HG03558 (cell line): Measurements from ENCODE around the gene CCNDBP1.
"Not testable (repeated sequence)": the region's sequence is repeated elsewhere in the genome, so short reads cannot be mapped to it uniquely, and the experiment has no call there.

Experiments used
- ATAC-seq: cut with Tn5 transposase; IDR thresholded peaks from one replicate; pipeline ENCODE4 v1.9.1; 2021; ENCODE audit warnings: moderate number of reproducible peaks; ENCODE audit not compliant: unreplicated experiment; ENCODE audit errors: extremely low read depth

CCNDBP1 gene

DNA sequence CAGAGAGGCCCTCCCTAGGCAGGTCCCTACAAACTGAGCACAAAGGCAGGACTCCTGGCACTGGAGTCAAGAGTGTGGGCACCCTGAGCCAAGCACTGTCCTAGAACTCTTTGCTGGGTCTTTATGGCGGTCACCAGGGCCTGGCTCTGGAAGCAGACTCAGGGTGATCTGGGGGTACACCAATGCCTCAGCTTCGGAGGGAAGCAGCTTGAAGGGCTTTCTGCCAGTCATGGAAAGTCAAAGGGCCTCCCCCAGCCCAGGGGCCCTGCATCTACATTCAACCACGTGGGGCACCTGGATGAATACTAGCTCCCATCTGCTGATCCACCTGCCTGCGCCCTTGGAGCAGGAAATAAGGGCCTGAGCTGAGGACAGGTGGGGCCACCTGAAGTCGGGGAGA, 28.3 kb downstream of the CCNDBP1 start:
- no peak for ATAC-seq

DNA sequence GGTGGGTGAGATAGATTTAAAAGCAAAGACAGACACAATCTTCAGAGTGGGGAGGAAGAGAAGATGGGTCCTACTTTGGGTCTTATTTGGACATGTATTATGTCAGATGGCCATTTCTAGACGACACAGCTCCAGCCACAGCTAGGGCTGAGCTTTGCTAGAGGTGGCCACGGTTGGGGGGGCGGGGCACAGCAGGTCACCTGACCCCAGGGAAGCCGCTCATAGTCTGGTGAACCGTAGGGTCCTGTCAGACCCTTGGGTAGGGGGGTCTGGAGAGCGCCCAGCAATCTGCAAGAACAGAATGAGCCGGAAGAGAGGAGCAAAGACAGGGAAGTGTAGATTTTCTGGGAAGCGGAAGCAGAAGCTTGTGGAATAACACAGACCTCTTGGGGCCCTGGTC, 29.0 kb downstream of the CCNDBP1 start:
- ATAC-seq = no peak

DNA sequence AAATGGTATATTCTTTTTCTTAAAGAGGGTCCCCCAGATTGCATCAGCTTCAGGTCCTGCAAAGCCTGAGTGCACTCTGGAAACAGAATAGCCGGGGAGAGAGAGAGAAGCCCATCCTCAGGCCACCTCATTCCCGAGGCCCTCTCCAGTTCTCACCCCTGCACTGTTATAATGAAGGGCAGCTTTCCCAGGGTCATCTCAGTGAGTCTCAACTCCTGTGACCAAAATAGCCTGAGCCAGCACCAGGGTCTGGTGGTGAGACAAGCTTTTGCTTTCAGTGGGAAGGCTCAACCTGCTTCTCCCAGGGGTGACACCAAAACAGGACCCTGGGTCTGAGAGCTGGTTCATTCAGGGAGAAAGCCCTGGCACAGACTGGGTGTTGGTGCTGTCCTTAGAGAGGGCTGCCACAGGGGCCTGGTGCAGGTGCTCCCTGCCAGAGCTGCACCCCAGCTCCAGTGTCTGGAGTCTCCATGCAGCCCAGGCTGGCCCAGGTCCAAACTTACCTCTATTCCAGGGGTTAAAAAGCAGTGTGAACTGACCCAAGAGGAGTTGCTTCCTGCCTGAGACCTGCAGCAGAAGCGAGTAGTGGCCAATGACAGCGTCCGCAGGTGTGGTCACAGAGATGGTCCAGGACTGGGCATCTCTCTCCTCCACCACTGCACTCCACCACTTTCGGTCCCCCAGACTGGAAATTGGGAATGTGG, 29.5 kb downstream of the CCNDBP1 start:
- ATAC-seq = no peak

GRCh38 chr15:43215961-43216360, 30.8 kb downstream of the CCNDBP1 start:
- no peak for ATAC-seq

GRCh38 chr15:43218908-43219706, 33.9 kb downstream of the CCNDBP1 start:
- ATAC-seq = no peak

- ATAC-seq = no peak
Observed at GRCh38 chr15:43219929-43220928, 35.0 kb downstream of the CCNDBP1 start.

- ATAC-seq = no peak
Observed at GRCh38 chr15:43220991-43221403, 35.8 kb downstream of the CCNDBP1 start, which contains the start of gene EPB42. EPB42 (minus strand) TSS chr15:43221018; CDS start chr15:43220825, 193 bp downstream.

DNA sequence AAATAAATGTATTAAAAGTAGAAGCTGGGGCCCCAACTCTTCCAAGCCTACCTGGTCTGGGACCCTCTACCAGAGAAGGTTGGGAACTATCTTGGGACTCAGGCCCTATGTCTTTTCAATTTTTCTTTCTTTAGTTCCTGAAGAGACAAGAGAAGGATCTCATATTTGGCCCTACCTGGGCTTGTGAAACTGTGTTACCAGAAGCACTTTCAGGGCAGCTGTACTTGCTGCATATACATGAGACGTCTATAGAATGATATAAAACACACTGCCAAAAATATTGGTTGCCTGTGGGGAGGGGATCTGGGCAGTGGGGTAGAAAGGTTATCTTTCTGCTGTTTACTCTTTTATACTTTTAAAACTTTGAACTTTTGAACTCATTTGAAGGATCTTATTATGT, 36.2 kb downstream of the CCNDBP1 start:
- no peak for ATAC-seq

GRCh38 chr15:43225201-43225949, 40.2 kb downstream of the CCNDBP1 start:
- ATAC-seq = no peak

GRCh38 chr15:43225950-43226255, 40.7 kb downstream of the CCNDBP1 start:
- ATAC-seq = not testable (repeated sequence)

DNA sequence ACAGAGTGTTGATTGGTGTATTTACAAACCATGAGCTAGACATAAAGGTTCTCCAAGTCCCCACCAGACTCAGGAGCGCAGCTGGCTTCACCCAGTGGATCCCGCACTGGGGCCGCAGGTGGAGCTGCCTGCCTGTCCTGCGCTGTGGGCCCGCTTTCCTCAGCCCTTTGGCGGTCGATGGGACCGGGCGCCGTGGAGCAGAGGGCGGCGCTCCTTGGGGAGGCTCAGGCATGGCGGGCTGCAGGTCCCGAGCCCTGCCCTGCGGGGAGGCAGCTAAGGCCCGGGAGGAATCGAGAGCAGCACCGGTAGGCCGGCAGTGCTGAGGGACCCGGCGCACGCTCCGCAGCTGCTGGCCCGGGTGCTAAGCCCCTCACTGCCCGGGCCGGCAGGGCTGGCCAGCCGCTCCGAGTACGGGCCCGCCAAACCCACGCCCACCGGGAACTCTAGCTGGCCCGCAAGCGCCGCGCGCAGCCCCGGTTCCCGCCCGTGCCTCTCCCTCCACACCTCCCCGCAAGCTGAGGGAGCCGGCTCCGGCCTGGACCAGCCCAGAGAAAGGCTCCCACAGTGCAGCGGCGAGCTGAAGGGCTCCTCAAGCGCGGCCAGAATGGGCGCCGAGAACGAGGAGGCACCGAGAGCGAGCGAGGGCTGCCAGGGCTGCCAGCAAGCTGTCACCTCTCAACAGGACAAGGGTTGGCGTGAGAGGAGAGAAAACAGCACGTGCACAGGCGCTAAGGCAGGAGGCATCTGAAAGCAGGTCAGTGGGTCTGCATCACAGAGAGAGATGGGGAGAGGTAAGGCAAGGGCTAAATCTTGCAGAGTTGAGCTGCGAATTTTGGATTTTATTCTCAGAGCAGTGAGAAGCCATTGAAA, 41.5 kb downstream of the CCNDBP1 start:
- no peak for ATAC-seq

DNA sequence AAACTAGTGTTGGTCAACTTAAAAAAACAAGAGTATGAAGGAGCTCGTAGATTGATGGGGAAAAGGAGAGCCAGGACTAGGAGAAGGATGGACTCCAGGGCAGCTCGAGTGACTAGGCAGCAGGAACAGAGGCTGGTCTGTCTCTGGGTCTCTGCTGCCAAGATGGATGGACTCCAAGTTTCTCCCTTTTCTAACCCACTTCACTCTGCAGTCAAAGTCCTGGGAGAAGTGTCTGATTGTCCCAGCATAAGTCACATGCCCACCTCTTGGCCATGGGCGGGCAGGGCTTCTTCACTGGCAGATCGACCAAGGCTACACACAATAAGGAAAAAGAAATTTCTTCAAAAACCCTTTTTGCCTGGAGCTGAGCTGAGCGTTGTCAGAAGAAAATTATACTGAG, 44.8 kb downstream of the CCNDBP1 start:
- no peak for ATAC-seq

GRCh38 chr15:43230640-43231115, 45.5 kb downstream of the CCNDBP1 start:
- no peak for ATAC-seq

DNA sequence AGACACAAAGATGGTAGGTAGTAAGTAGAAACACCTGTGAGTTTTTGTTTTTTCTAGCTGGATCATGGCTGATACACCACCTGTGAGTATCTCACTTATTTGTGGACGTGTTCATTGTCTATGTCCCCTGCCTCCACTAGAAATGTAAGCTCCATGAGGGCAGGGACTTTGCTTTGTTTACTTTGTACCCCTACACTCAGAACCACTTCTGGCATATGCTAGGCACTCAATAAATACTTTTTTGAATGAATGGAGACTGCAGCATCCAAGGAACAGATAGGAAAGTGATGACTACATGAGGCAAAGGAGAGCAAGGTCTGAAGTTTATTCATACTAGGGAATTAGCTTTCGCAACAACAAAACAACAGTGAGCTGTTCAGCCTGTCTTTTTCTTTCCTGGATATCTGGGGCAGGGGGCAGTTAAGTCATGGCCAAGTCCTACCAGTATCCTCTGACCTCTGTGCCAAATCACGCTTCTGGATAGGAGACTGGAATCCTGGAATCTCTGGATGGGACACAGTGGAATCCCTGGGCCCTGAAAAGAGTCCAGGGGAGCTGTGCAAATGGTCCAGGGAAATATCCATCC, 47.2 kb downstream of the CCNDBP1 start:
- no peak for ATAC-seq

- no peak for ATAC-seq
Observed at GRCh38 chr15:43235536-43235935, 50.3 kb downstream of the CCNDBP1 start.

GRCh38 chr15:43237842-43238470, 52.8 kb downstream of the CCNDBP1 start:
- no peak for ATAC-seq

DNA sequence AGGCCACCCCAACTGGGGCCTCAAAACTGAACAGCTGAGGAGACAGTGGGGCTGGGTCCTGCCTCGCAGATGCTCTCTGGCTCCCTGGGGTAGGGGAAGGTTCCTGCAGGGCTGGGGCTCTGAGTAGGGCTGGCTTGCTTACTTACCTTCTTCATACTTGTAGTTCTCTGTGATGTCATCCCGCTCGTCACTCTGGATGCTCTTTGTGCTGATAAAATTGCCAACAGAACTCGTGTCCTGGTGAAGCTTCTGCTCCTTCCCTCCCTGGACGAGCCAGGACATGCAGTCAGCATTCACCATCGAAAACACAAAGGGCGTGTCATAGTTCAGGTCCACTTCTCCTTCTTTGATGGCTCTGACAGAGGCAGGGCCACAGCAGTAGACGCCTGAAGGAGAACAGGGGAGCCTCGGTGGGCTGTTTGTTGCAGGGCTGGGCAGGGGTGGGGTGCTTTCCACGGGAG, 53.5 kb downstream of the CCNDBP1 start:
- no peak for ATAC-seq
